ENCODE results near the gene CALML4.
A peak's percentile ranks its signal among the peaks of the same experiment; 100 is the strongest.
"Not testable (repeated sequence)": the region's sequence is repeated elsewhere in the genome, so short reads cannot be mapped to it uniquely, and the experiment has no call there.

Gene CALML4

GRCh38 chr15:68190048-68190447 is 15.1 kb downstream of the CALML4 start:
- DNase-seq (ENCODE audit: low spot score), result no peak

- no peak for DNase-seq (ENCODE audit: low spot score)
These were observed 16.5 kb downstream of the CALML4 start for GRCh38 chr15:68188647-68189046.

GRCh38 chr15:68187559-68187958 is 17.6 kb downstream of the CALML4 start:
- no peak for DNase-seq (ENCODE audit: low spot score)

GRCh38 chr15:68186671-68187397 is 18.3 kb downstream of the CALML4 start:
- no peak for DNase-seq (ENCODE audit: low spot score)

- DNase-seq (ENCODE audit: low spot score), result no peak
These were observed 20.3 kb downstream of the CALML4 start for GRCh38 chr15:68184616-68185480.

GRCh38 chr15:68183616-68184315 is 21.4 kb downstream of the CALML4 start:
- no peak for DNase-seq (ENCODE audit: low spot score)

GRCh38 chr15:68177742-68178141 is 27.4 kb downstream of the CALML4 start:
- no peak for DNase-seq (ENCODE audit: low spot score)

GRCh38 chr15:68176601-68177000 is 28.5 kb downstream of the CALML4 start:
- DNase-seq (ENCODE audit: low spot score), result no peak

GRCh38 chr15:68175526-68175925 is 29.6 kb downstream of the CALML4 start:
- no peak for DNase-seq (ENCODE audit: low spot score)

GRCh38 chr15:68173119-68173518 is 32.0 kb downstream of the CALML4 start:
- DNase-seq (ENCODE audit: low spot score), result no peak

GRCh38 chr15:68172037-68172436 is 33.1 kb downstream of the CALML4 start:
- DNase-seq (ENCODE audit: low spot score), result not testable (repeated sequence)

- DNase-seq (ENCODE audit: low spot score), result no peak
These were observed 38.3 kb downstream of the CALML4 start for GRCh38 chr15:68166847-68167246.

GRCh38 chr15:68163191-68163590 is 41.9 kb downstream of the CALML4 start:
- DNase-seq (ENCODE audit: low spot score), result no peak

GRCh38 chr15:68158046-68158628 is 47.0 kb downstream of the CALML4 start:
- DNase-seq (ENCODE audit: low spot score), result no peak

GRCh38 chr15:68157074-68157473 is 48.1 kb downstream of the CALML4 start:
- no peak for DNase-seq (ENCODE audit: low spot score)

GRCh38 chr15:68154923-68155559 is 50.1 kb downstream of the CALML4 start:
- DNase-seq (ENCODE audit: low spot score), result peak; percentile 16

- DNase-seq (ENCODE audit: low spot score), result no peak
These were observed 52.8 kb downstream of the CALML4 start for GRCh38 chr15:68152342-68152741.

GRCh38 chr15:68151277-68151676 is 53.9 kb downstream of the CALML4 start:
- no peak for DNase-seq (ENCODE audit: low spot score)

GRCh38 chr15:68150187-68150586 is 54.9 kb downstream of the CALML4 start:
- no peak for DNase-seq (ENCODE audit: low spot score)

GRCh38 chr15:68149059-68149458 is 56.1 kb downstream of the CALML4 start:
- no peak for DNase-seq (ENCODE audit: low spot score)

GRCh38 chr15:68148039-68148438 is 57.1 kb downstream of the CALML4 start:
- DNase-seq (ENCODE audit: low spot score), result no peak

- no peak for DNase-seq (ENCODE audit: low spot score)
These were observed 59.4 kb downstream of the CALML4 start for GRCh38 chr15:68145706-68146105.

All from hepatic stellate cell (primary cell).